HCT116 (cell line): ENCODE measurements around the gene TREML1. TPM values are rescaled to one million over a fixed set of nuclear protein-coding genes. Genes with fewer than 3 reads are reported as not detected.
"Not testable (repeated sequence)": the region's sequence is repeated elsewhere in the genome, so short reads cannot be mapped to it uniquely, and the experiment has no call there.

ENCODE experiments used
- ATAC-seq: fragments of 200-7000 bp; cut with Tn5 transposase; 2 replicates; pipeline ENCODE4 v1.9.1; 2020; ENCODE audit warnings: mild to moderate bottlenecking, moderate library complexity
- BruUV-seq: library from RNA; stranded (reverse); fragments of 400-500 nt; replicated peaks from 2 replicates; lab custom pipeline; 2021; lab: Mats Ljungman, UMichigan
- CTCF ChIA-PET: fragments of 300-600 bp; sonication (Branson Sonifier 250); formaldehyde crosslinking; loops from one replicate; lab custom pipeline; 2021; ENCODE audit warnings: antibody characterized with exemption; lab: Charles Lee
- POLR2A ChIA-PET: fragments of 300-600, 350-600 bp; sonication (Branson Sonifier 250); formaldehyde crosslinking; loops from one replicate; lab custom pipeline; 2021; ENCODE audit warnings: antibody characterized with exemption; lab: Charles Lee
- RAD21 ChIA-PET, 2 experiments: fragments of 300-600 bp; sonication (Branson Sonifier 250); formaldehyde crosslinking; loops; one replicate each; lab custom pipeline; 2023; ENCODE audit warnings: low total read pairs in 2 of 2; ENCODE audit not compliant: uncharacterized antibody in 2 of 2, unreplicated experiment in 2 of 2, low non-redundant PET in 1 of 2; lab: Charles Lee
- DNase-seq: peaks from one replicate; pipeline ENCODE4 v3.0.0-alpha.2; 2010; ENCODE audit warnings: low read depth, low spot score
- H2AFZ ChIP-seq: fragments of 200-600 bp; shearing (Covaris generic), sonication (generic); 2 replicates; pipeline ENCODE4 v1.6.1; 2017; ENCODE audit warnings: low read depth, mixed run types, mixed read lengths, antibody characterized with exemption, low read length; ENCODE audit not compliant: poor library complexity, severe bottlenecking
- H3K27ac ChIP-seq: 2 replicates; pipeline ENCODE4 v1.5.1; 2012; ENCODE audit warnings: low read depth, low read length
- H3K27me3 ChIP-seq: fragments of 200-600 bp; sonication (generic); 2 replicates; pipeline ENCODE4 v1.6.1; 2016; ENCODE audit warnings: mixed run types, low read length, mixed read lengths; ENCODE audit not compliant: insufficient read depth
- H3K36me3 ChIP-seq, 2 experiments: fragments of 200-500 bp in 1 of 2; fragments of 200-600 bp in 1 of 2; sonication (Bioruptor generic) in 1 of 2; sonication (generic) in 1 of 2; 2 replicates each; pipeline versions ENCODE4 v1.5.1 to v1.6.1; 2014 to 2016; ENCODE audit warnings: low read length in 2 of 2, inconsistent platforms in 1 of 2, mixed read lengths in 1 of 2, mixed run types in 1 of 2; ENCODE audit not compliant: insufficient read depth in 2 of 2, control insufficient read depth in 1 of 2
- H3K4me1 ChIP-seq, 2 experiments: fragments of 200-600 bp in 1 of 2; sonication (generic) in 1 of 2; 2 replicates each; pipeline versions ENCODE4 v1.5.1 to v1.6.1; 2012 to 2017; ENCODE audit warnings: low read length in 2 of 2, inconsistent platforms in 1 of 2, mild to moderate bottlenecking in 1 of 2, mixed read lengths in 1 of 2, mixed run types in 1 of 2, moderate library complexity in 1 of 2; ENCODE audit not compliant: insufficient read depth in 2 of 2, control insufficient read depth in 1 of 2
- H3K4me2 ChIP-seq: fragments of 200-600 bp; sonication (generic); 2 replicates; pipeline ENCODE4 v1.6.1; 2017; ENCODE audit warnings: mixed run types, low read length, mixed read lengths
- H3K4me3 ChIP-seq, 2 experiments: fragments of 200-600 bp in 1 of 2; sonication (generic) in 1 of 2; replicated peaks in 1 of 2; 2 replicates each; pipeline ENCODE4 v1.5.1; 2011 to 2016; ENCODE audit warnings: low read length in 2 of 2, control low read depth in 1 of 2, low read depth in 1 of 2, mild to moderate bottlenecking in 1 of 2, mixed read lengths in 1 of 2, mixed run types in 1 of 2
- H3K79me2 ChIP-seq: fragments of 200-600 bp; sonication (generic); 2 replicates; pipeline ENCODE4 v1.6.1; 2017; ENCODE audit warnings: mild to moderate bottlenecking, mixed run types, low read length, moderate library complexity, mixed read lengths; ENCODE audit not compliant: insufficient read depth
- H3K9ac ChIP-seq: fragments of 200-600 bp; sonication (generic); 2 replicates; pipeline ENCODE4 v1.6.1; 2016; ENCODE audit warnings: low read length, mixed read lengths
- H3K9me2 ChIP-seq: fragments of 200-600 bp; sonication (generic), shearing (Covaris generic); 2 replicates; pipeline ENCODE4 v1.6.1; 2017; ENCODE audit warnings: mixed run types, mild to moderate bottlenecking, moderate library complexity; ENCODE audit not compliant: insufficient read depth
- H3K9me3 ChIP-seq, 2 experiments: fragments of 200-500 bp in 1 of 2; fragments of 200-600 bp in 1 of 2; sonication (Bioruptor generic) in 1 of 2; sonication (generic) in 1 of 2; 2 replicates each; pipeline ENCODE4 v1.6.1; 2014 to 2017; ENCODE audit warnings: low read length in 2 of 2, mixed read lengths in 2 of 2, inconsistent platforms in 1 of 2, low read depth in 1 of 2, mild to moderate bottlenecking in 1 of 2, mixed run types in 1 of 2, moderate library complexity in 1 of 2; ENCODE audit not compliant: control insufficient read depth in 1 of 2, insufficient read depth in 1 of 2
- H4K20me1 ChIP-seq: fragments of 200-600 bp; sonication (generic), shearing (Covaris generic); 2 replicates; pipeline ENCODE4 v1.6.1; 2017; ENCODE audit warnings: mixed run types, mild to moderate bottlenecking, moderate library complexity; ENCODE audit not compliant: insufficient read depth
- CBX3 ChIP-seq: IDR thresholded peaks from 2 replicates; pipeline ENCODE4 v1.6.1; 2012; ENCODE audit warnings: low read depth
- CEBPB ChIP-seq: IDR thresholded peaks from 2 replicates; pipeline ENCODE4 v1.6.1; 2012; ENCODE audit warnings: low read depth
- EGR1 ChIP-seq: IDR thresholded peaks from 2 replicates; pipeline ENCODE4 v1.6.1; 2012; ENCODE audit warnings: low read depth
- ELF1 ChIP-seq: IDR thresholded peaks from 2 replicates; pipeline ENCODE4 v1.6.1; 2012; ENCODE audit warnings: low read depth, borderline replicate concordance
- EZH2 ChIP-seq: fragments of 200-600 bp; sonication (generic); IDR thresholded peaks from 2 replicates; pipeline ENCODE4 v1.6.1; 2017; ENCODE audit warnings: antibody characterized with exemption, mixed run types
- EZH2phosphoT487 ChIP-seq: fragments of 200-600 bp; IDR thresholded peaks from 2 replicates; pipeline ENCODE4 v1.6.1; 2018; ENCODE audit warnings: antibody characterized with exemption, borderline replicate concordance
- FOSL1 ChIP-seq: IDR thresholded peaks from 2 replicates; pipeline ENCODE4 v1.6.1; 2012; ENCODE audit warnings: low read depth
- POLR2A ChIP-seq: IDR thresholded peaks from 2 replicates; pipeline ENCODE4 v1.7.0; 2011; ENCODE audit warnings: borderline replicate concordance; ENCODE audit not compliant: insufficient read depth, insufficient read length; ENCODE audit errors: extremely low read depth
- POLR2AphosphoS5 ChIP-seq: IDR thresholded peaks from 2 replicates; pipeline ENCODE4 v1.6.1; 2011; ENCODE audit warnings: mild to moderate bottlenecking, low read depth, low read length, moderate library complexity
- RAD21 ChIP-seq: IDR thresholded peaks from 2 replicates; pipeline ENCODE4 v1.6.1; 2012; ENCODE audit warnings: low read depth, mild to moderate bottlenecking
- SIN3A ChIP-seq: IDR thresholded peaks from 2 replicates; pipeline ENCODE4 v1.6.1; 2012; ENCODE audit warnings: low read depth
- SP1 ChIP-seq: IDR thresholded peaks from 2 replicates; pipeline ENCODE4 v1.6.1; 2012; ENCODE audit warnings: low read depth
- SRF ChIP-seq: IDR thresholded peaks from 2 replicates; pipeline ENCODE4 v1.6.1; 2012; ENCODE audit warnings: low read depth
- TCF7L2 ChIP-seq: IDR thresholded peaks from 2 replicates; pipeline ENCODE4 v1.7.0; 2011; ENCODE audit warnings: borderline replicate concordance, inconsistent platforms; ENCODE audit not compliant: insufficient read depth, insufficient read length; ENCODE audit errors: extremely low read depth
- YY1 ChIP-seq: IDR thresholded peaks from 2 replicates; pipeline ENCODE4 v1.6.1; 2011; ENCODE audit warnings: low read length, low read depth, moderate library complexity, mild to moderate bottlenecking; ENCODE audit not compliant: insufficient replicate concordance; ENCODE audit errors: extremely low read depth
- ZFX ChIP-seq: fragments of 450-650 bp; IDR thresholded peaks from 2 replicates; pipeline ENCODE4 v1.6.1; 2017
- ZNF274 ChIP-seq: fragments of 200-500 bp; sonication (Bioruptor generic); IDR thresholded peaks from 2 replicates; pipeline ENCODE4 v1.6.1; 2014; ENCODE audit warnings: mild to moderate bottlenecking, low read depth, low read length, inconsistent platforms
- intact Hi-C: fragments of 100-400 bp; cut with micrococcal nuclease; formaldehyde crosslinking; loops from 2 replicates; pipeline ENCODE4 v1.10.0; 2022
- total RNA-seq: library from RNA; stranded (reverse); gene quantifications from one replicate; pipeline ENCODE4 v1.2.1, GENCODE V29; 2021; ENCODE audit not compliant: unreplicated experiment
- TF ChIP-seq, protein P1 (sequence below), 3 experiments: fragments of 200-600 bp in 1 of 3; sonication (generic) in 1 of 3; IDR thresholded peaks in 2 of 3; conservative IDR thresholded peaks in 1 of 3; 2 replicates each; pipeline ENCODE4 v1.5.1; 2012 to 2017; ENCODE audit warnings: low read depth in 2 of 3, low read length in 2 of 3, antibody characterized with exemption in 1 of 3, borderline replicate concordance in 1 of 3, control low read depth in 1 of 3, mild to moderate bottlenecking in 1 of 3, mixed read lengths in 1 of 3, mixed run types in 1 of 3, moderate library complexity in 1 of 3; ENCODE audit not compliant: insufficient read depth in 1 of 3
- TF ChIP-seq, protein P2 (sequence below): IDR thresholded peaks from 2 replicates; pipeline ENCODE4 v1.6.1; 2011; ENCODE audit warnings: mild to moderate bottlenecking, low read length, moderate library complexity; ENCODE audit not compliant: insufficient replicate concordance; ENCODE audit errors: extremely low read depth
- TF ChIP-seq, protein P3 (sequence below): IDR thresholded peaks from 2 replicates; pipeline ENCODE4 v1.6.1; 2012

Gene TREML1
- total RNA-seq, 1 experiment from 2014 or later: not detected

DNA sequence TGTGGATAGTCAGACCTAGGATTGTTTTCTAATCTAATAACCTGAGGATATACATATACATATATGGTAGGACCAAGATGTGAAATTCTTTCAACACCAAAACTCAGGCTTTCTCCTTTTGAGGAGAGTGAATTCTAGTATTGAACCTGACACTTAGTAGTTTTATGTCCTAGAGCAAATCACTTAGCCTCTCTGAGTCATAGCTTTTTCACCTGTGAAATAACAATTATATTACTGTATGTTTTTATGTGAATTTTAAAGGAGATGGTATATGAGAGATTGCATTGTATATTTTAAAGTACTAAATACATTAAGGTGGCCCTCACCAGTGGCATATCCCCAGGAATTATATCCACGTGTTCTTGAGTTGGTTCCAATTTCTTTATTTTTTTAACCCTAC lies 34.6 kb downstream of the TREML1 start:
- CTCF ChIA-PET: no interaction called here

DNA sequence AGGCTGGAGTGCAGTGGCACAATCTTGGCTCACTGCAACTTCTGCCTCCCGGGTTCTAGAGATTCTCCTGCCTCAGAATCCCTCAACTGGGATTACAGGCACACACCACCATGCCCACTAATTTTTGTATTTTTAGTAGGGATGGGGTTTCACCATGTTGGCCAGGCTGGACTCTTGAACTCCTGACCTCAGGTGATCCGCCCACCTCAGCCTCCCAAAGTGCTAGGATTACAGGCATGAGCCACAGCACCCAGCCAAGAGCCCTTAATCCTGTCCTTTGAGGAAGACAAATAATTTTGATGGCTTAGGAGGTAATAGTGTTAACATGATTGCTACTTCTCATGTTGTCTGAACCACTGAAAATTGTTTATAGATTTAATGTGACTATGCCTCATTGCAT lies 39.1 kb downstream of the TREML1 start:
- CTCF ChIA-PET, H3K4me2 ChIP-seq, H3K4me1 ChIP-seq, H3K27ac ChIP-seq, H3K9me3 ChIP-seq, H3K9me2 ChIP-seq, H3K79me2 ChIP-seq, POLR2A ChIA-PET, BruUV-seq, H3K36me3 ChIP-seq, DNase-seq, H3K9ac ChIP-seq, H2AFZ ChIP-seq, H3K4me3 ChIP-seq, ATAC-seq, RAD21 ChIA-PET, H4K20me1 ChIP-seq, intact Hi-C loops, H3K27me3 ChIP-seq: not testable (repeated sequence)

More for the DNA sequence above, 34.6 kb downstream of the TREML1 start:
- Histone ChIP-seq H3K9me3 (no peaks in the 10 kb centered on the region), H3K4me1 (no peaks in the 10 kb centered on the region), H3K9me2 (no peaks in the 10 kb centered on the region), H3K4me3 (no peak overlapping the region), H4K20me1 (no peaks in the 10 kb centered on the region), H2AFZ (no peak overlapping the region), H3K27ac (no peak overlapping the region), H3K36me3 (no peaks in the 10 kb centered on the region), H3K27me3 (no peaks in the 10 kb centered on the region), H3K79me2 (no peaks in the 10 kb centered on the region), H3K9ac (no peak overlapping the region), H3K4me2 (no peak overlapping the region)
- ChIA-PET RAD21 (no interaction called here), POLR2A (no interaction called here)
- DNase-seq (no peak), ATAC-seq (no peak)
- intact Hi-C loops: no loop called here
- TF ChIP-seq CBX3 (no peak), POLR2A (no peak), SP1 (no peak), FOSL1 (no peak), CEBPB (no peak), ZFX (no peak), YY1 (no peak), SIN3A (no peak), EGR1 (no peak), POLR2AphosphoS5 (no peak), SRF (no peak), EZH2 (no peak), ZNF274 (no peak), EZH2phosphoT487 (no peak), RAD21 (no peak), TCF7L2 (no peak), ELF1 (no peak)
- TF ChIP-seq, protein P1, sequence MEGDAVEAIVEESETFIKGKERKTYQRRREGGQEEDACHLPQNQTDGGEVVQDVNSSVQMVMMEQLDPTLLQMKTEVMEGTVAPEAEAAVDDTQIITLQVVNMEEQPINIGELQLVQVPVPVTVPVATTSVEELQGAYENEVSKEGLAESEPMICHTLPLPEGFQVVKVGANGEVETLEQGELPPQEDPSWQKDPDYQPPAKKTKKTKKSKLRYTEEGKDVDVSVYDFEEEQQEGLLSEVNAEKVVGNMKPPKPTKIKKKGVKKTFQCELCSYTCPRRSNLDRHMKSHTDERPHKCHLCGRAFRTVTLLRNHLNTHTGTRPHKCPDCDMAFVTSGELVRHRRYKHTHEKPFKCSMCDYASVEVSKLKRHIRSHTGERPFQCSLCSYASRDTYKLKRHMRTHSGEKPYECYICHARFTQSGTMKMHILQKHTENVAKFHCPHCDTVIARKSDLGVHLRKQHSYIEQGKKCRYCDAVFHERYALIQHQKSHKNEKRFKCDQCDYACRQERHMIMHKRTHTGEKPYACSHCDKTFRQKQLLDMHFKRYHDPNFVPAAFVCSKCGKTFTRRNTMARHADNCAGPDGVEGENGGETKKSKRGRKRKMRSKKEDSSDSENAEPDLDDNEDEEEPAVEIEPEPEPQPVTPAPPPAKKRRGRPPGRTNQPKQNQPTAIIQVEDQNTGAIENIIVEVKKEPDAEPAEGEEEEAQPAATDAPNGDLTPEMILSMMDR (IDR thresholded peaks at IDR 0.05 in 2 of 3, conservative IDR thresholded peaks at IDR 0.05 in 1 of 3; ENCODE audit: borderline replicate concordance in 1 of 3, insufficient read depth in 1 of 3, low read depth in 2 of 3, low read length in 2 of 3): no peak
- TF ChIP-seq, protein P2, sequence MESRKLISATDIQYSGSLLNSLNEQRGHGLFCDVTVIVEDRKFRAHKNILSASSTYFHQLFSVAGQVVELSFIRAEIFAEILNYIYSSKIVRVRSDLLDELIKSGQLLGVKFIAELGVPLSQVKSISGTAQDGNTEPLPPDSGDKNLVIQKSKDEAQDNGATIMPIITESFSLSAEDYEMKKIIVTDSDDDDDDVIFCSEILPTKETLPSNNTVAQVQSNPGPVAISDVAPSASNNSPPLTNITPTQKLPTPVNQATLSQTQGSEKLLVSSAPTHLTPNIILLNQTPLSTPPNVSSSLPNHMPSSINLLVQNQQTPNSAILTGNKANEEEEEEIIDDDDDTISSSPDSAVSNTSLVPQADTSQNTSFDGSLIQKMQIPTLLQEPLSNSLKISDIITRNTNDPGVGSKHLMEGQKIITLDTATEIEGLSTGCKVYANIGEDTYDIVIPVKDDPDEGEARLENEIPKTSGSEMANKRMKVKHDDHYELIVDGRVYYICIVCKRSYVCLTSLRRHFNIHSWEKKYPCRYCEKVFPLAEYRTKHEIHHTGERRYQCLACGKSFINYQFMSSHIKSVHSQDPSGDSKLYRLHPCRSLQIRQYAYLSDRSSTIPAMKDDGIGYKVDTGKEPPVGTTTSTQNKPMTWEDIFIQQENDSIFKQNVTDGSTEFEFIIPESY: no peak
- TF ChIP-seq, protein P3, sequence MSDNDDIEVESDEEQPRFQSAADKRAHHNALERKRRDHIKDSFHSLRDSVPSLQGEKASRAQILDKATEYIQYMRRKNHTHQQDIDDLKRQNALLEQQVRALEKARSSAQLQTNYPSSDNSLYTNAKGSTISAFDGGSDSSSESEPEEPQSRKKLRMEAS: no peak
- no TSS peak for BruUV-seq
